CD4-positive, alpha-beta T cell treated with Interleukin-6 for 4 hours (primary cell): ENCODE measurements around the gene YJEFN3.

Experiments
- DNase-seq: peaks from one replicate; pipeline ENCODE4 v3.0.0-alpha.2; 2020; ENCODE audit warnings: mixed read lengths

Gene YJEFN3

GRCh38 chr19:19498255-19498991 lies 30.3 kb upstream of the YJEFN3 start:
- DNase-seq, result no peak

- DNase-seq, result no peak
These were observed 29.3 kb upstream of the YJEFN3 start for GRCh38 chr19:19499272-19499995.

- DNase-seq, result no peak
These were observed 27.6 kb upstream of the YJEFN3 start for GRCh38 chr19:19500975-19501644.

GRCh38 chr19:19501798-19502197 lies 26.9 kb upstream of the YJEFN3 start:
- DNase-seq, result no peak

- no peak for DNase-seq
These were observed 26.4 kb upstream of the YJEFN3 start for GRCh38 chr19:19502281-19502680.

GRCh38 chr19:19502808-19503602 lies 25.7 kb upstream of the YJEFN3 start:
- DNase-seq, result no peak

- DNase-seq, result no peak
These were observed 23.7 kb upstream of the YJEFN3 start for GRCh38 chr19:19504754-19505668.

- no peak for DNase-seq
These were observed 22.9 kb upstream of the YJEFN3 start for GRCh38 chr19:19505669-19506326.

GRCh38 chr19:19506592-19506991 lies 22.1 kb upstream of the YJEFN3 start:
- no peak for DNase-seq

- DNase-seq, result no peak
These were observed 21.4 kb upstream of the YJEFN3 start for GRCh38 chr19:19507354-19507753.

GRCh38 chr19:19508217-19508616 lies 20.5 kb upstream of the YJEFN3 start:
- DNase-seq, result no peak

- no peak for DNase-seq
These were observed 18.3 kb upstream of the YJEFN3 start for GRCh38 chr19:19510432-19510831.

GRCh38 chr19:19513682-19514081 lies 15.0 kb upstream of the YJEFN3 start:
- no peak for DNase-seq

- no peak for DNase-seq
These were observed 14.5 kb upstream of the YJEFN3 start for GRCh38 chr19:19514215-19514657.

GRCh38 chr19:19514881-19515641 lies 13.7 kb upstream of the YJEFN3 start, which contains the start of gene TSSK6:
TSS of gene TSSK6 (minus strand) at chr19:19515548. CDS start at chr19:19515427, 121 bp downstream.
- DNase-seq, result no peak

GRCh38 chr19:19515642-19516519 lies 12.8 kb upstream of the YJEFN3 start, which contains the start of gene NDUFA13:
TSS of gene NDUFA13 (plus strand) at chr19:19516225. CDS start at chr19:19516239, 14 bp downstream.
- DNase-seq, result peak; percentile 90

- DNase-seq, result no peak
These were observed 11.5 kb upstream of the YJEFN3 start for GRCh38 chr19:19517235-19517619.

GRCh38 chr19:19520989-19521388 lies 7.7 kb upstream of the YJEFN3 start:
- DNase-seq, result no peak

- DNase-seq, result no peak
These were observed 5.5 kb upstream of the YJEFN3 start for GRCh38 chr19:19523177-19523576.
